HUES64 (cell line): ENCODE data around the gene SPRR2F.

ENCODE experiments used
- H3K27ac ChIP-seq: 2 replicates; pipeline ENCODE4 v1.7.0; 2013; ENCODE audit warnings: low read depth, low read length, inconsistent platforms
- H3K27me3 ChIP-seq: 2 replicates; pipeline ENCODE4 v1.6.1; 2013; ENCODE audit warnings: mild to moderate bottlenecking, low read length; ENCODE audit not compliant: insufficient read depth
- H3K36me3 ChIP-seq: 2 replicates; pipeline ENCODE4 v1.6.1; 2013; ENCODE audit warnings: mild to moderate bottlenecking, low read length; ENCODE audit not compliant: insufficient read depth
- H3K4me1 ChIP-seq: 2 replicates; pipeline ENCODE4 v1.6.1; 2013; ENCODE audit warnings: mild to moderate bottlenecking, low read length, moderate library complexity; ENCODE audit not compliant: insufficient read depth
- H3K4me3 ChIP-seq: 2 replicates; pipeline ENCODE4 v1.5.1; 2013; ENCODE audit warnings: mild to moderate bottlenecking, low read length, moderate library complexity
- H3K9ac ChIP-seq: 2 replicates; pipeline ENCODE4 v1.6.1; 2013; ENCODE audit warnings: mild to moderate bottlenecking, low read depth, low read length
- H3K9me3 ChIP-seq: 2 replicates; pipeline ENCODE4 v1.6.1; 2013; ENCODE audit warnings: low read depth, low read length; ENCODE audit not compliant: insufficient read depth
- WGBS: fragments of 150-250, 120-280 bp; methylation state at CpG from one replicate; pipeline ENCODE4 v1.1.7; 2013; ENCODE audit warnings: missing lambda C conversion rate; 5-methylcytosine and 5-hydroxymethylcytosine counted together

SPRR2F gene

DNA sequence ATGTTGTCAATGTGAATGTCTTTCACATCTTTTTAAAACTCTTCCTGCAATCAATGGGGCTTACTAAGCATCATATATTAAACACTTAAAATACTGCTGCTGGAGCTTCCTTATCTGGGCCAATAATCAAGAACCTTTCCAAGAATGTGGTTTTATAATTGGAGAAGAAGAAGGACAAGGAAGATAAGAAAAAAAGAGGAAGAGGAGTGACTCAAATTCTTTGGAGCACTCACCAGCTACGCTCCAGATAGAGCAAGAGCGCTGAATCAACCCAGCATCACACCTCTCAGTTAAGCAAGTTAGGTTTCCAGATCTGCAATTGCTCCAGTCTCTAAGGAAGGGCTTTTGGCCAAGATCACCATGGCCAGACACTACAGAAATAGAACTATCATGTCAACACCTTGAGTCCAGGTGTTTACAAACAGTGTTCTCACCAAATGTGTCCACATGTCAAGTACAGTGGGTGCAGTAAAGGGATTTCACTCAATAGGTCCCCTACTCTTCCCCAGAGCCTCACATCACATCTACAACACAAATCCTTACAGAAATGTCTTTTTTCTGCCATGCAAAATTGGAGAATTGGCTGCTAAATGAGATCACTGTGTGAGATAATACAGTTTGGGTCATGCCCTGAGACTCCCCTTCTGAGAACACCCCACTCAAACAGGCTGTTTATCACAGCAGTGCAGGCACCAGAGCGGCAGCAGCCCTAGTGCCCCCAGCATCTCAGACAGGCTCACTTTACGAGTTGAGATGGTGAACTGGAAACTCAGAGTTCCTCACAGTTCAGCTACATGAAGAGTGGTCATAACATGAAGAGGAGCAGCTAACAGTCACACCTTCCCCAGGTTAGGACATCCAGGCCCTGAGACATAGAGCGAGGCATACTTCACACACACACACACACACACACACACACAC, 40.2 kb downstream of the SPRR2F start:
- no peak overlapping the region for H3K9ac ChIP-seq
- H3K4me1 ChIP-seq: no peaks in the 10 kb centered on the region
- H3K36me3 ChIP-seq: no peaks in the 10 kb centered on the region
- H3K27ac ChIP-seq: no peak overlapping the region
- H3K4me3 ChIP-seq: no peak overlapping the region
- no peaks in the 10 kb centered on the region for H3K27me3 ChIP-seq
- H3K9me3 ChIP-seq: no peaks in the 10 kb centered on the region
- 88% methylated on average over 5 of the region's 5 CpGs for WGBS

DNA sequence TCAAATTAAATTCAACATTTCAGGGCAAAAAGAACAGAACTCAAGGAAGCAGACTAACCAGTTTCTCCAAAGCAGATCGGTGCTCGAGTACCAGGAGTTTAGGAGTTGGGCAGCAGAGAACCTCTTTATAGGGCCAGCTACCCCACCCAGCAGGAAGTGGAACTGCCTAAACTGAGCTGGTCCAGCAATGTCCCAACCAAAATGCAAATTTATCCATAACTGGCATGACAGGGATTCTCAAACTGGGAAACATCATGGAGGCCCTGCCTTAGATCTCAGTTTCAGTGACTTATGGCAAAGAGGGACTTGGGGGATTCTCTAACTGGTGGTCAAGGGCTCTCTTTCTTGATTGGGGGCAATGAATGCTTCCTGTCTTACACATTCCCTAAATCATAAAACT, 41.8 kb downstream of the SPRR2F start, which contains the start of gene SPRR2B:
TSS of gene SPRR2B (minus strand) at position 101 of the 400 bp plus-strand sequence. CDS start 772 bp downstream, outside the sequence.
- no peaks in the 10 kb centered on the region for H3K4me1 ChIP-seq
- no peaks in the 10 kb centered on the region for H3K27me3 ChIP-seq
- no peaks in the 10 kb centered on the region for H3K36me3 ChIP-seq
- H3K9ac ChIP-seq: no peak within 1 kb of the TSS
- WGBS: 42% methylated on average over 2 of the region's 2 CpGs
- H3K27ac ChIP-seq: no peak within 1 kb of the TSS
- H3K9me3 ChIP-seq: no peaks in the 10 kb centered on the region
- H3K4me3 ChIP-seq: no peak within 1 kb of the TSS

DNA sequence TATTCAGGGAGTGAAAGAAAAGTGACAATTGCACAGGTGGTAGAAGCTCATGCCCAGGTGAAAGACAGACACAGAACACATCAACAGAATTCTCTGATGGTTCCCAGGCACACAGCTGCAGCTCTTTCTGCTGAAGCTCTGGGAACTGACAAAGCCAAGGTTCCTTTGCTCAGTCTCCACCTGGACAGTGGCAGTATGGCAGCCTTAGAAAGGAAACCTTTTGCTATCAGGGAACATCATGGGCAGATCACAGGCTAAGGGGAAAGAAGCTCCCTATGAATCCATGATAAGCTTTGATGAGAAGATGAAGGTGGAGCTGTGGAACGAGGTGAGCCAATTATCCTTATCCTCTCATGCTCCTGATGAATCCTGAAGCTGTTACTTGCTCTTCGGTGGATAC, 43.1 kb downstream of the SPRR2F start:
- WGBS: 58% methylated on average over 1 of the region's 2 CpGs
- Histone ChIP-seq H3K4me3 (no peak overlapping the region), H3K9ac (no peak overlapping the region), H3K27ac (no peak overlapping the region), H3K4me1 (no peaks in the 10 kb centered on the region), H3K27me3 (no peaks in the 10 kb centered on the region), H3K36me3 (no peaks in the 10 kb centered on the region), H3K9me3 (no peaks in the 10 kb centered on the region)
